NCI-H2081 (cell line): ENCODE data around the gene CYGB.

Source experiments
- DNase-seq, 2 experiments: peaks; one replicate each; lab custom pipeline; 2025; lab: John Stamatoyannopoulos, UW

Gene CYGB

DNA sequence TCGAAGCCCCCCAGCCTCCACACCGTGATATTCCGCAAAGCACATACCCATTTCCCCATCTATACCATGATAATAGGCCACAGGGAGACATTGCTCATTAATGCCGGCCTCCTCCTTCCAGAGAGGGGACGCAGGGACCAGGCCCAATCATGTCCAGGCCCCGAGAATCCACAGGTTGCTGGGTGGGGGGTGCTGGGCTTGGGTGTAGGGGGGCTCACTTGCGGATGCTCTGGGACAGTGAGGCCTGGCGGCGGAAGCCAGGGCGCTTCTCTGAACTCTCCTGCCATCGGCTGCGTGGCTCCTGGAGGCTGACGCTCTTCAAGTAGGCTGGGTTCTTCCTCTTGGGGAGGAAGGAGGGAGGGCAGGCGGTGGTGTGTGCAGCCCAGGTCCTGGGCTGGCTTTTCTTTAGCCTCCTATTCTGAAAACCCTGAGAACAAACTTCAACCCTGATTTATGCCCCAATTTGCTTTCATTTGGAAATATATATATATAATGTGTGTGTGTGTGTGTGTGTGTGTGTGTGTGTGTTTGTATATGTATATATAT, 57.9 kb downstream of the CYGB start:
- DNase-seq, result no peak

DNA sequence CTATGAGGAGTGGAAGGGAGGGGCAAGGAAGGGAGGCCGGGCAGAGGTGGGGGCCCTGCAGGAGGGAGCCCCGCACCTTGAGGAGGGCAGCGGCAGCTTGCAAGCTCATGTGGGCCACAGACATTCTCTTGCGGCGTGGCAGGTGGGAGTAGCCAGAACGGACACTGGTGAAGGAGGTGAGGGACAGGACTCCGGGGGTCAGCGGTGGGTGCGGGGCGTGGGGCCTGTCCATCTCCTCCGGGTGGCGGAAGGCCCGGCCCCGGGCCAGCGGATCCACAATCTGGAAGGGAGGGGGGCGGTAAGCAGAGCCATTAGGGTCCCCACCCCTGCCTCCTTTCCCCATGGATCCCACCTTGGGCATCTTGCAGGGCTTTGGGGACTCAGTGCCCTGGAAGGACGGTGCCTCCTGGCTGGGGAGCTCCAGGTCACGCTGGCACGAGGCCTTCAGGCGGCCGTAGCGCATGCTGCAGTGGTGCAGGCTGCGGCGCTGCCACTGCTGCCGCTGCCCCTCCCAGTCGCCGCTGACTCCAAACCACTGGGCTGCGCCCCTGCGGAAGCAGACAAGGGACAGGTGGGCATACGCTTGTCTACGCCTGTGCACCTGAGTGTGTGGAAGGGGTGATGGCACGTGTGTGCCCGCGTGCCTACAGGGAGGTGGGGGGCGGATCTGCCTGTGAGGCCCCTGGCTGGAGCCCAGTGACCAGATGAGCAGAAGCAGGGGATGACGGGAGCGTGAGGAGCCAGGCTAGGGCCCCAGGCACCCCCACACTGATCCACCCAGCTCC, 58.6 kb downstream of the CYGB start:
- DNase-seq, result no peak

DNA sequence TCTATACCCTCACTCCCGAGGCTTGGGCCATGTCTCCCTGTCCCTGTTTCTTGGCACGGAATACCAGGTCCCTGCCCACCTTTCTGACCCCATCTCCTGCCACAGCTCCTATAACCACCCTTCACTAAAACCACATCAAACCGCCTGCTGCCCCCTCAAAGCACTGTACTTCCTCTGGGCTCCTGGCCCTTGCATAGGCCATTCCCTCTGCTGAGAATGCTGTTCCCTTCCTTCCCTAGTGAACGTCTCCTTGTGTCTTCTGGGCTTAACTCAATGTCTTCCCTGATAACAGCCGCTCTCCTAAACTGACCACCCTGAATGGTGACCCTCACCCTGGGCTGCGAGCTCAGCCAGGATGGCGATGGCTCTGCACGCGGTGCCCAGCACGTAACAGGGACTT, 59.4 kb downstream of the CYGB start:
- no peak for DNase-seq

DNA sequence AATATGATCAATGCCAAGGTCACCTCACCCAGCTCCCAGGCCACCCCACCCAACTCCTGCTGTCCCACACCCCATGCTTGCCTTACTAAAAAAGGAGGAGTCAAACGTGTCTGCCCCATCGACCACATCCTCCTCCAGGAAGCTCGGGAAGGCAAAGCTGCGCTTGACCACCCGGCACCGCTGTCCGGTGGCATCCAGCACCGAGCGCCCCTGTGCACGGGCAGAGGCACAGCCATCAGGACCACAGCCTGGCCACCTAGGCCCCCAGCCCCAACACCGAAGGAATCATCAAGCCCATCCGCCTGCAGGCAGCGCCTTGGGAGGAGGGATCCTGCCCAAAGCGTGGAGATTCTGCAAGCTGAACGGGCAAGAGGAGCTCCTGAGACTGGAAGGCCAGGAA, 59.9 kb downstream of the CYGB start:
- no peak for DNase-seq
